NCI-H82 (cell line): ENCODE measurements around the gene KCNJ14.

Experiments used
- DNase-seq: peaks from one replicate; lab custom pipeline; 2025; lab: John Stamatoyannopoulos, UW

KCNJ14 gene

DNA sequence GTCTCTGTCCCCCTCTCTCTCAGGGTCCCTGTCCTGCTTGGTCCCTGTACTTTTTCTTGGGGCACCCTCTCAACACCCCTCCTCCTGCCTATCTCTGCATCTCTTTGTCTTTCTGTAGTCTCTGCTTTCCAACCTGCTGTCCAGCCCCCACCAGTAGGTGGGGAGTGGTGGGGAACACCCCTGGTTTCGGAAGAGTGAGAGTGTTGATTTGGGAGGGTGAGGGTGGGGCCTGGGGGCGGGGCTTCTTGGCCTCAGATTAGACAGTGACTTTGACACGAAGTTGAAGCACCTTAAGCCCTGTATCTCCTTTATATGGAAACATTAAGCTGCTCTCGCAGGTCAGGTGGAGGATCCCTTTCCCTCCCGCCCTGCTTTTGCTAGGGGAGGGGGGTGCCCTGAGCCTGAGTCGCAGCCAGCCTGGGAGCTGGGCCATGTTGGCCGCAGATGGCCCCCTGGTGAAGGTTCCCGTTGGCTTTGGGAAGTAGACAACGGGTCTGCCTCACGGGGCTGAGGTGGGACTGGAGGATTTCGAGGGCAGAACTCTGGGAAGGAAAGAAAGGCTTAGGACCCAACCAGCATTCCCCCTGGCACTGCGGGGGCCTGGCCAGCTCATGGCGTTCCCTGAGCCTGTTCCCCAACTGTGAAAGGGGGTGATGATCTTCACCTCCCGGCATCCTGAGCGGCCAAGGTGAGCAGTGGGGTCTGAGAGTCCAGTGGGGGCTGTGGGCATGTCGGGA lies at the start of gene KCNJ14:
TSS of gene KCNJ14 (plus strand) at position 404 of the 737 bp plus-strand sequence. CDS start 6,151 bp downstream, outside the sequence.
- DNase-seq = no peak

DNA sequence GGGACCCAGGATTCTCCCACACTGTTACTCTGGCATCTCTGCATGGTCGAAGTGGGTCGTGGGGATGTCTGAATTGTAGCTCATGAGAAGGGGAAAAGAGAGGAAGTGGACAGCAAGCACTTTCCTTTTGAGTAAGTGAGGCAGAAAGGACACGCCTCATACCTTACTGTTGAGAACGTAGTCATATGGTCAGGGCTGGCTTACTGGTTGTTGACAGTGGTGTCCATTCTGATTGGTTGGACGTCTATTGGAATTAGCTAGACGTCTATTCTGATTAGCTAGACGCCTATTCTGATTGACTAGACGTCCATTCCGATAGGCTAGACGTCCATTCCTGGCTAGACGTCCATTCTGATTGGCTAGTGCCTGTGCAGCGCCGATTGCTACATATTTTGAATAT lies 49.5 kb upstream of the KCNJ14 start:
- DNase-seq = peak; percentile 25

GRCh38 chr19:48413879-48414587 lies 41.3 kb upstream of the KCNJ14 start:
- no peak for DNase-seq

DNA sequence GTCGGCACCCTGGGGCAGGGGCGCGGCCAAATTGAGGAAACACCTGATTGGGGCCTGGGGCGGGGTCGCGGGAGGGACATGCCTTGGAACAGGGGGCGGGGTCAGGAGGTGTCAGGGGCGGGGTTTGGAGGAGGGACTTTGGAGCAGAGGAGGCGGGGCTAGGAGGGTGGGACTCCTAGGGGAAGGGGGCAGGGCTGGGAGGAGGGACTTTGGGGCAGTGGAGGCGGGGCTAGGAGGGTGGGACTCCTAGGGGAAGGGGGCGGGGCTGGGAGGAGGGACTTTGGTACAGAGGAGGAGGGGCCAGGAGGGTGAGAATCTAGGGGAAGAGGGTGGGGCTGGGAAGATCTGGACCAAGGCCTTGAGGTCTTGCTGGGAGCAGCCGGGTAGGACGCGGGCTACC lies 40.0 kb upstream of the KCNJ14 start:
- peak; percentile 92 for DNase-seq

DNA sequence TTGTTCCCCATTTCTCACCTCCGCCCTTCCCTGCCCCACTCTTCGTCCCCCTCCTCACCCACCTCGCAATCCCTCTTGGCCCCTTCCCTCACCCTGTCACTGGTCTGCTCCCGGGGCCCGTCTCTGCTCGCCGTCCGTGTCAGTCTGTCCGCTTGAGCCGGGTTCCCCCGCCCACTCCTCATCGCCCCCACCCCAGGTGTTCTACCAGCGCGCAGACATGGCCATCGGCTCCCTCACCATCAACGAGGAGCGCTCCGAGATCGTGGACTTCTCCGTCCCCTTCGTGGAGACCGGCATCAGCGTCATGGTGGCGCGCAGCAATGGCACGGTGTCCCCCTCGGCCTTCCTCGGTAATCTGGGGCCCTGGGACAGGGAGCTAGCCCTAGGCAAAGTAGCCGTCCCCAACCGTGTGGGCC lies 39.6 kb upstream of the KCNJ14 start:
- no peak for DNase-seq

GRCh38 chr19:48417421-48417820 lies 38.0 kb upstream of the KCNJ14 start:
- no peak for DNase-seq

- DNase-seq = no peak
Observed at GRCh38 chr19:48418317-48419064, 36.9 kb upstream of the KCNJ14 start.

DNA sequence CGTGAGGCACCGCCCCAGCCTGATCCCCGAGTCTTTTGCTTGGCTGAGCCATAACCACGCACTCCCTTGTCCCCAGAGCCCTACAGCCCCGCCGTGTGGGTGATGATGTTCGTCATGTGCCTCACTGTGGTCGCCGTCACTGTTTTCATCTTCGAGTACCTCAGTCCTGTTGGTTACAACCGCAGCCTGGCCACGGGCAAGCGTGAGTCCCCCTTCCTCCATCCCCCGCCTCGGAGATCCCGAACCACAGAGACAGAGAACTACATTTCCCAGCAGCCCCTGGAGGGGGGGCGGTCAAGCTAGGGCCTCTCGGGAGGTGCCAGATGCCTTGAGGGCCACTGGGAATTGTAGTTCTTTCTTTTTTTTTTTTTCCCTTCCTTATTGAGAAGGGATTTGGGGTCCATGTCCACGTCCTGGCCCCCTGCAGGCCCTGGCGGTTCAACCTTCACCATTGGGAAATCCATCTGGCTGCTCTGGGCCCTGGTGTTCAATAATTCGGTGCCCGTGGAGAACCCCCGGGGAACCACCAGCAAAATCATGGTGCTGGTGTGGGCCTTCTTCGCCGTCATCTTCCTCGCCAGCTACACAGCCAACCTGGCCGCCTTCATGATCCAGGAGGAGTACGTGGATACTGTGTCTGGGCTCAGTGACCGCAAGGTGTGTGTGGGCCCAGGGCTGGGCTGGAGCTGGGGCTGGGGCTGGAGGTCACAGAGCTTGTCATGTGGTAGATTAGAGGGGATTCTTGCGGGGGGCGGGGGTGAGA lies 36.0 kb upstream of the KCNJ14 start:
- DNase-seq = peak; percentile 87

DNA sequence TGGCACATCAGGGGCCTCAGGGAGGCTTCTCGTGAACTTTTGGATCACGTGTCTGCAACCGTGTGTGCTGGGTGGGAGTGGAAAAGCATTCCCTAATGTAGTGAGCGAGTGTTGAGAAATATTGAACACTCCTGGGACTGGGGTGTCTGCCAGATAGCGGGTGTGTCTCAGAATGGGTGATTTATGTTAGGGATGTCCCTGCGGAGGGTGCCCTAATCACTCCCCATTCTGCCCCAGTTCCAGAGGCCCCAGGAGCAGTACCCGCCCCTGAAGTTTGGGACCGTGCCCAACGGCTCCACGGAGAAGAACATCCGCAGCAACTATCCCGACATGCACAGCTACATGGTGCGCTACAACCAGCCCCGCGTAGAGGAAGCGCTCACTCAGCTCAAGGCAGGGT lies 33.8 kb upstream of the KCNJ14 start:
- DNase-seq = no peak

DNA sequence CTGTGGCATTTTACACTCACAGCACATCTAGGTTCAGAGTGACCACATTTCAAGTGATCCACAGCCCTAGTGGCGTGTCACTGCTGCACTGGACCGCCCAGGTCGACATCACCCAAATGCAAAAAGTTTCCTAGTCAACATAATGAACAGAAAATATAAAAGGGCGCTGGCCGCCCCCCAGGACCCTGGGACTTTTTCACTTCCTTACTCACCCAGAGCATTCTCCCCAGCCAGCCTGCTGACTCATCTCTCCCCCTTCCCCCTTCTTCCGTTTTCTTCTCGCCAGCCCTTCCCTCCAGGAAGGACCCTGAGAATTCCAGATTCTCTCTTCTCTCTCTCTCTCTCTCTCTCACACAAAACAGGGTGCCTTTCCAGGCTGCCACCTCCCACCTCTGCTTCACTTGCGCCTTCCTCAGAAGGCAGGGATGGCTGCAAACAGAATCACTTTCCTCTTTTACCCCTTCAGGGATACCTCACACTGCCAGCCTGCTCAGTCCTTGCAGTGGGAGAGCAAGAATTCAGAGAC lies 30.6 kb upstream of the KCNJ14 start:
- DNase-seq = no peak

GRCh38 chr19:48428670-48429069 lies 26.7 kb upstream of the KCNJ14 start:
- peak; percentile 38 for DNase-seq

- no peak for DNase-seq
Observed at GRCh38 chr19:48433337-48433736, 22.0 kb upstream of the KCNJ14 start.

DNA sequence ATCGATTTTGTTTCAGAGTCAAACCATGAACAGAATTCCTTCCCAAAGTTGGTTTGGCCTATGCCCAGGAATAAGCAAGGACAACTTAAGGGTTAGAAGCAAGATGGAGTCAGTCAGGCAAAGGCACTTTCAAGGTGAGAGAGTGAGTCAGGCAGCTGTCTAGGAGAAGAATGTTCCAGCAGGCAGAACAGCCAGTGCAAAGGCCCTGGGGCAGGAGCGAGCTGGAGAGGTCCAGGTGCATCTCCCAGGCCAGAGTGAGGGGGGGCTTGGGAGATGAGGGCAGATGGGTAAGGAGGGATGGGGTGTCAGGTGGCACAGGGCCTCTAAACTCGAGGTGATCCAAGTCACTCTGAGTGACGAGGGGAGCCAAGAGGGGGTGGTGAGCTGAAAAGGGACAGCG lies 18.8 kb upstream of the KCNJ14 start:
- no peak for DNase-seq

GRCh38 chr19:48441360-48442050 lies 13.9 kb upstream of the KCNJ14 start:
- no peak for DNase-seq

DNA sequence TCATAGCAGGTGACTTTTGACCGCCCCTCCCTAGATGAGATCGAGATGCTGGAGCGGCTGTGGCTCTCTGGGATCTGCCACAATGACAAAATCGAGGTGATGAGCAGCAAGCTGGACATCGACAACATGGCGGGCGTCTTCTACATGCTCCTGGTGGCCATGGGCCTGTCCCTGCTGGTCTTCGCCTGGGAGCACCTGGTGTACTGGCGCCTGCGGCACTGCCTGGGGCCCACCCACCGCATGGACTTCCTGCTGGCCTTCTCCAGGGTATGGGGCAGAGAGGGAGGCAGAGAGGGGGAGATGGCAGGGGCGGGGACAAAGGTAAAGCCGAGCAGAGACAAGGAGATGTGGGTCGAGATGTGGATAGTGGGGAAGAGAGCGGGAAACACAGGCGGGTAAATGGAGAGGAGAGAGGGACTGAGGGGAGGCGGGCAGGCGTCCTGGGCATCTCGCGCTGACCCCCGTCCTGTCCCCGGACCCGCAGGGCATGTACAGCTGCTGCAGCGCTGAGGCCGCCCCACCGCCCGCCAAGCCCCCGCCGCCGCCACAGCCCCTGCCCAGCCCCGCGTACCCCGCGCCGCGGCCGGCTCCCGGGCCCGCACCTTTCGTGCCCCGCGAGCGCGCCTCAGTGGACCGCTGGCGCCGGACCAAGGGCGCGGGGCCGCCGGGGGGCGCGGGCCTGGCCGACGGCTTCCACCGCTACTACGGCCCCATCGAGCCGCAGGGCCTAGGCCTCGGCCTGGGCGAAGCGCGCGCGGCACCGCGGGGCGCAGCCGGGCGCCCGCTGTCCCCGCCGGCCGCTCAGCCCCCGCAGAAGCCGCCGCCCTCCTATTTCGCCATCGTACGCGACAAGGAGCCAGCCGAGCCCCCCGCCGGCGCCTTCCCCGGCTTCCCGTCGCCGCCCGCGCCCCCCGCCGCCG lies 13.0 kb upstream of the KCNJ14 start:
- DNase-seq = no peak

DNA sequence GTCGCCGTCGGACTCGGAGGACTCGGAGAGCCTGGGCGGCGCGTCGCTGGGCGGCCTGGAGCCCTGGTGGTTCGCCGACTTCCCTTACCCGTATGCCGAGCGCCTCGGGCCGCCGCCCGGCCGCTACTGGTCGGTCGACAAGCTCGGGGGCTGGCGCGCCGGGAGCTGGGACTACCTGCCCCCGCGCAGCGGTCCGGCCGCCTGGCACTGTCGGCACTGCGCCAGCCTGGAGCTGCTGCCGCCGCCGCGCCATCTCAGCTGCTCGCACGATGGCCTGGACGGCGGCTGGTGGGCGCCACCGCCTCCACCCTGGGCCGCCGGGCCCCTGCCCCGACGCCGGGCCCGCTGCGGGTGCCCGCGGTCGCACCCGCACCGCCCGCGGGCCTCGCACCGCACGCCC lies 12.1 kb upstream of the KCNJ14 start:
- DNase-seq = no peak

DNA sequence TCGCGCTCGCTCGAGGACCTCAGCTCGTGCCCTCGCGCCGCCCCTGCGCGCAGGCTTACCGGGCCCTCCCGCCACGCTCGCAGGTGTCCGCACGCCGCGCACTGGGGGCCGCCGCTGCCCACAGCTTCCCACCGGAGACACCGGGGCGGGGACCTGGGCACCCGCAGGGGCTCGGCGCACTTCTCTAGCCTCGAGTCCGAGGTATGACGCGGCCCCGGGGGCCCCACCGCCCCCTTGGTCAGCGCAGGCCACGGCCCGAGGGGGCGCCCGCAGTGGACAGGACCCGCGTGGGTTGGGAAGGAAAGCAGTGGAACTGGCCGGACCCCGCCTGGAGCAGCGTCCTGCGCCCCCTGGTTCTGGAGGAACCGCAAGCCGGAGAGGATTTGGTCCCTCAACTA lies 11.6 kb upstream of the KCNJ14 start:
- DNase-seq = no peak

DNA sequence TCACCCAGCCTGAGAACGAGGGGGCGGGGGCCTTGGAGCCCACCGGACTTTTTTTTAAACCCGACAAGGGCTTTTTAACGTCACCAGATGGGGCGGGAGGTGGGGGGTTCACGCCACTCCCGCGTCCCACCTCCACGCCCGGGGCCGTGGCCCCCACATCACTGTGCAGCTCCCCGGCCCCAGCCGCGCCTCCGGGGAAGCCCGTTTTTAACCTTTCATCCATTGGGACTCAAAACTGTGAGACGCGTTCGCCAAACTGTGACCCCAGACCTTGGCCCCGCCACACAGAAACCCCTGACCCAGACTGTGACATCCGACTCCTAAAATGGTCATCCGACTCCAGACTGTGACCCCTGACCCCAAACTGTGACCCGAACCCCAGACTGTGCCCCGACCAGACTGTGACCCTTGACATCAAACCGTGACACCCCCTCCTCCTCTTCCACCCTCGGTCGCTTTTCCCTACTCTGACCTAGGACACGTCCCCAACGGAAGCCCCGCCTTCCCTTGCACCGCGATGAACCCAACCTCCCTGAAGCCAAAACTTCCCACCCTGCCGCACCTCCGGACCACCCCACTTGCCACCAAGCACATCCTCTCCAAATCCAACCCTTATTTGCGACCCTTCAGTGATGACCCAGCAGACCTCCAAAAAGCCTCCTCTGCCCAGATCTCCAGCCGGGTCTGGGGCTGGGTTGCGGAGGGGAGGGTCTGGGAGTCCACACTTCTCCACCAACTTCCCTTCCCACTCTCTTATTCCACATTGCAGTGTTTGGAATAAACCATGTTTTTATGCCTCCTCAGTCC lies 11.0 kb upstream of the KCNJ14 start:
- DNase-seq = peak; percentile 27

DNA sequence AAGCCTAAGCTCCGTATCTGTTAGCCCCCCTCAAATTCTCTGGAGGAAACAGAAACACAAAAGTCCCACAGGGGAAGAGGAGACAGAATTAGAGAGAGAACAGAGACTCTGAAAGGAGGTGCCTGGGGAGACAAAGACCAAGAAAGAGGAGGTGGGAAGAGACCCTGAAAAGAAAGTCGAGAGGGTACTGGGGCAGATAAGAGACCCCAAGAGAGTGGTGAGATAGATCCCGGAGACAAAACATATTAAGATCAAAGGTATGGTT lies 10.5 kb upstream of the KCNJ14 start:
- DNase-seq = no peak

DNA sequence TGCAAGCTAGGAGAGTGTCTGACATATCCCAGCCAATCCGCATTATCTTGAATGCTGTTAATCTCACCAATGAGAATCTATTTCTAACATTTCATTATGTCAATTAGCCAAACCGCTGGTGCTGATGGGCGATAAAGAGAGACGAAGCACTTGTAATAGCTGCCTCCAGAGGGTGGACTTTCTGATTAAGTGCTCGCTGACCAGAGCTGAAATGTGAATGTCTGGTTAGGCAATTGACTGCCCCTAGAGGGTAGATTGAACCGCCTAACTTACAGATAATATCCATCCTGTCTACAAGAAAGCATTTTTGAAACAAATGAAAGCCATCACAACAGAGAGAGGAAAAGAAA lies 10.1 kb upstream of the KCNJ14 start:
- DNase-seq = peak; percentile 88
